ENCODE data around the gene SH3BGRL2. TPM values are rescaled to one million over a fixed set of nuclear protein-coding genes. Genes with fewer than 3 reads are reported as not detected.

SH3BGRL2 gene
- total and polyA plus RNA-seq, 2 of the 8 experiments (the other 6 are each of a cell fraction or from before 2014, with no cell fraction given) = 6.0 to 20.3 TPM

GRCh38 chr6:79646561-79646960 is 15.4 kb downstream of the SH3BGRL2 start:
- Histone ChIP-seq H3K23me2 (ENCODE audit: low read depth, low read length) (no peaks in the 10 kb centered on the region; the same call in 1 of the 2 replicates), H3K23ac (ENCODE audit: insufficient read length) (no peak overlapping the region), H3K79me1 (ENCODE audit: low read depth, low read length) (no peaks in the 10 kb centered on the region), H4K8ac (ENCODE audit: extremely low read depth, insufficient read depth, low read length) (no peak overlapping the region), H3K4me3 (ENCODE audit: extremely low read depth in 1 of 4, insufficient read depth in 2 of 4, low read depth in 3 of 4, low read length in 4 of 4) (no peak overlapping the region), H2BK120ac (replicated peaks; ENCODE audit: low read depth, low read length) (no peak overlapping the region), H4K91ac (replicated peaks; ENCODE audit: insufficient read length, low read length) (no peak overlapping the region), H3K18ac (ENCODE audit: extremely low read depth, low read length) (no peak overlapping the region), H3K56ac (replicated peaks; ENCODE audit: insufficient read length, low read depth, low read length) (no peak overlapping the region), H4K20me1 (replicated peaks in 1 of 2; ENCODE audit: control insufficient read depth in 1 of 2, insufficient read depth in 2 of 2, low read length in 2 of 2) (no peaks in the 10 kb centered on the region), H3K27ac (ENCODE audit: low read depth, low read length) (no peak overlapping the region), H4K5ac (ENCODE audit: insufficient read length, low read depth, low read length) (no peak overlapping the region), H2BK20ac (ENCODE audit: low read length) (no peak overlapping the region), H3K9ac (replicated peaks in 1 of 4; ENCODE audit: extremely low read depth in 1 of 4, low read depth in 3 of 4, low read length in 3 of 4) (no peak overlapping the region), H3K9me3 (ENCODE audit: insufficient read depth in 2 of 2, low read depth in 1 of 2, low read length in 1 of 2) (no peaks in the 10 kb centered on the region), H2BK12ac (ENCODE audit: low read depth, low read length) (no peak overlapping the region), H2AK5ac (ENCODE audit: low read depth, low read length) (no peak overlapping the region), H3K14ac (ENCODE audit: insufficient read length) (no peak overlapping the region), H2AFZ (ENCODE audit: low read length) (no peak overlapping the region), H3K4me1 (replicated peaks in 1 of 4; ENCODE audit: control insufficient read depth in 3 of 4, insufficient read depth in 4 of 4, low read length in 3 of 4) (peaks cover 0 to 3% (median 2%) of the 10 kb centered on the region in 4 experiments; a peak in 2 of 7 replicates), H3K27me3 (replicated peaks in 1 of 4; ENCODE audit: control insufficient read depth in 3 of 4, extremely low read depth in 1 of 4, insufficient read depth in 3 of 4, low read length in 3 of 4) (no peaks in the 10 kb centered on the region), H3K4ac (replicated peaks; ENCODE audit: insufficient read length, low read depth, low read length) (no peak overlapping the region), H3K79me2 (ENCODE audit: control insufficient read depth in 1 of 2, insufficient read depth in 2 of 2, low read length in 2 of 2) (peaks cover 0 to 10% of the 10 kb centered on the region in 2 experiments; a peak in 2 of 4 replicates), H2BK15ac (ENCODE audit: low read length) (no peak overlapping the region), H2BK5ac (ENCODE audit: low read depth, low read length) (no peak overlapping the region), H3K36me3 (ENCODE audit: control insufficient read depth in 2 of 4, insufficient read depth in 4 of 4, low read length in 3 of 4) (no peaks in the 10 kb centered on the region; a peak in 1 of 8 replicates), H3K4me2 (ENCODE audit: insufficient read depth in 1 of 2, low read depth in 2 of 2, low read length in 2 of 2) (no peak overlapping the region)
- ChIA-PET POLR2A (ENCODE audit: partially characterized antibody) (no interaction called here), CTCF (ENCODE audit: partially characterized antibody) (interaction anchor here (0.6 to 3.1 kb wide), 21 partner anchors 8 to 252 kb away, joined by 3 to 25 read pairs (median 4); no protein-coding TSS in a partner anchor)
- FAIRE-seq (no peak), DNase-seq (ENCODE audit: low read depth in 1 of 2, low spot score in 2 of 2) (no peak)
- TF ChIP-seq NRF1 (IDR thresholded peaks at IDR 0.05; ENCODE audit: low read depth, low read length) (no peak), ATF3 (IDR thresholded peaks at IDR 0.05; ENCODE audit: insufficient read depth, low read depth, low read length) (no peak), ATF2 (IDR thresholded peaks at IDR 0.05; ENCODE audit: low read length) (no peak), BACH1 (IDR thresholded peaks at IDR 0.05; ENCODE audit: low read length) (no peak), GABPA (IDR thresholded peaks at IDR 0.05; ENCODE audit: borderline replicate concordance, insufficient read depth, low read length) (no peak), GTF2F1 (IDR thresholded peaks at IDR 0.05; ENCODE audit: borderline replicate concordance, low read depth, low read length) (no peak), BCL11A (IDR thresholded peaks at IDR 0.05; ENCODE audit: low read depth in 2 of 2, low read length in 2 of 2) (no peak), EGR1 (IDR thresholded peaks at IDR 0.05; ENCODE audit: borderline replicate concordance, low read depth, low read length) (no peak), ZNF274 (IDR thresholded peaks at IDR 0.05; ENCODE audit: borderline replicate concordance, extremely low read depth, low read length) (no peak), MAX (IDR thresholded peaks at IDR 0.05) (no peak), EP300 (IDR thresholded peaks at IDR 0.05; ENCODE audit: borderline replicate concordance in 1 of 2, low read depth in 2 of 2, low read length in 2 of 2) (no peak), RFX5 (IDR thresholded peaks at IDR 0.05; ENCODE audit: borderline replicate concordance, low read depth, low read length) (no peak)

Measured in H1 (cell line).